Gastroesophageal sphincter (tissue), 3 donors: ENCODE data around the gene CENPU.

Experiments
- POLR2AphosphoS5 ChIP-seq: sonication (generic); formaldehyde crosslinking; IDR thresholded peaks from one replicate; pipeline ENCODE4 v1.6.1; 2017; ENCODE audit warnings: antibody characterized with exemption
- TF ChIP-seq, protein P1 (sequence below), 4 experiments: fragments of 200-600 bp in 2 of 4; fragments of 450-650 bp in 2 of 4; sonication (generic) in 1 of 4; IDR thresholded peaks; one replicate each; pipeline ENCODE4 v1.5.1; 2017 to 2019; ENCODE audit warnings: antibody characterized with exemption in 4 of 4, mild to moderate bottlenecking in 2 of 4, moderate library complexity in 2 of 4

DNA sequence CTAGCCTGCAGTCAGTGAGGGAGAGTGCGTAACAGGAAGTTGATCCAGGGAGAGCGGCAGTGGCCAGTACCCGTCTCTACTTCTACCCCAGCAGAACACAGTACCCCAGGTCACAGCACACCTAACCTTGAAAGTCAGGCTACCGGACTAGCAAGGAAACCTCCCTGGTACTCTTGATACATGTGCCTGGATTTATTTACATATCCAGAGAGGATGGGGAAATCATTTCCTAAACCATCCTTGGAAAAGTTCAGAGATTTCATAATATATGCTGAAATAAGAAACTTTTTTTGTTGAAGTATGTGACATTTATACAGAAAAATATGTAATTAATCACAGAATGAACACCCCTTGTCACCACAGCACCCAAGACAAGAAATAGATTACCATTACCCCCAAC is 59.9 kb downstream of the CENPU start:
- TF ChIP-seq POLR2AphosphoS5, result no peak
- TF ChIP-seq, protein P1, sequence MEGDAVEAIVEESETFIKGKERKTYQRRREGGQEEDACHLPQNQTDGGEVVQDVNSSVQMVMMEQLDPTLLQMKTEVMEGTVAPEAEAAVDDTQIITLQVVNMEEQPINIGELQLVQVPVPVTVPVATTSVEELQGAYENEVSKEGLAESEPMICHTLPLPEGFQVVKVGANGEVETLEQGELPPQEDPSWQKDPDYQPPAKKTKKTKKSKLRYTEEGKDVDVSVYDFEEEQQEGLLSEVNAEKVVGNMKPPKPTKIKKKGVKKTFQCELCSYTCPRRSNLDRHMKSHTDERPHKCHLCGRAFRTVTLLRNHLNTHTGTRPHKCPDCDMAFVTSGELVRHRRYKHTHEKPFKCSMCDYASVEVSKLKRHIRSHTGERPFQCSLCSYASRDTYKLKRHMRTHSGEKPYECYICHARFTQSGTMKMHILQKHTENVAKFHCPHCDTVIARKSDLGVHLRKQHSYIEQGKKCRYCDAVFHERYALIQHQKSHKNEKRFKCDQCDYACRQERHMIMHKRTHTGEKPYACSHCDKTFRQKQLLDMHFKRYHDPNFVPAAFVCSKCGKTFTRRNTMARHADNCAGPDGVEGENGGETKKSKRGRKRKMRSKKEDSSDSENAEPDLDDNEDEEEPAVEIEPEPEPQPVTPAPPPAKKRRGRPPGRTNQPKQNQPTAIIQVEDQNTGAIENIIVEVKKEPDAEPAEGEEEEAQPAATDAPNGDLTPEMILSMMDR (IDR thresholded peaks at IDR 0.05), result no peak
